CD4-positive, alpha-beta T cell treated with Interleukin-15 for 1 hour (primary cell): ENCODE data around the gene CBFA2T3.

Experiments used
- DNase-seq: peaks from one replicate; pipeline ENCODE4 v3.0.0-alpha.2; 2020

The CBFA2T3 gene

GRCh38 chr16:88885693-88886280 lies 91.2 kb downstream of the CBFA2T3 start:
- no peak for DNase-seq

GRCh38 chr16:88884569-88885271 lies 92.3 kb downstream of the CBFA2T3 start:
- DNase-seq: no peak

GRCh38 chr16:88883946-88884345 lies 93.1 kb downstream of the CBFA2T3 start:
- no peak for DNase-seq

- no peak for DNase-seq
Observed at GRCh38 chr16:88883117-88883895, 93.7 kb downstream of the CBFA2T3 start.

GRCh38 chr16:88882358-88883030 lies 94.5 kb downstream of the CBFA2T3 start:
- peak; percentile 37 for DNase-seq

GRCh38 chr16:88881675-88882357 lies 95.2 kb downstream of the CBFA2T3 start:
- no peak for DNase-seq

GRCh38 chr16:88881007-88881615 lies 95.9 kb downstream of the CBFA2T3 start:
- no peak for DNase-seq

GRCh38 chr16:88880226-88881006 lies 96.6 kb downstream of the CBFA2T3 start:
- DNase-seq: no peak

- DNase-seq: no peak
Observed at GRCh38 chr16:88879788-88880055, 97.3 kb downstream of the CBFA2T3 start.

- no peak for DNase-seq
Observed at GRCh38 chr16:88878967-88879787, 97.8 kb downstream of the CBFA2T3 start.

- DNase-seq: no peak
Observed at GRCh38 chr16:88878356-88878755, 98.7 kb downstream of the CBFA2T3 start.

- no peak for DNase-seq
Observed at GRCh38 chr16:88877564-88878289, 99.3 kb downstream of the CBFA2T3 start.

- no peak for DNase-seq
Observed at GRCh38 chr16:88876942-88877526, 100.0 kb downstream of the CBFA2T3 start.

GRCh38 chr16:88875703-88876234 lies 101.2 kb downstream of the CBFA2T3 start:
- DNase-seq: no peak

GRCh38 chr16:88874938-88875599 lies 101.9 kb downstream of the CBFA2T3 start:
- no peak for DNase-seq

GRCh38 chr16:88872650-88873331 lies 104.2 kb downstream of the CBFA2T3 start:
- DNase-seq: no peak

- DNase-seq: no peak
Observed at GRCh38 chr16:88871730-88872416, 105.1 kb downstream of the CBFA2T3 start.

GRCh38 chr16:88871349-88871702 lies 105.7 kb downstream of the CBFA2T3 start:
- no peak for DNase-seq
